ENCODE data around the gene GLIS2. TPM values are rescaled to one million over a fixed set of nuclear protein-coding genes. Genes with fewer than 3 reads are reported as not detected.

The GLIS2 gene
- total and polyA plus RNA-seq, 2 of the 4 experiments (the other 2 are of a cell fraction) = 0.36 to 8.4 TPM

DNA sequence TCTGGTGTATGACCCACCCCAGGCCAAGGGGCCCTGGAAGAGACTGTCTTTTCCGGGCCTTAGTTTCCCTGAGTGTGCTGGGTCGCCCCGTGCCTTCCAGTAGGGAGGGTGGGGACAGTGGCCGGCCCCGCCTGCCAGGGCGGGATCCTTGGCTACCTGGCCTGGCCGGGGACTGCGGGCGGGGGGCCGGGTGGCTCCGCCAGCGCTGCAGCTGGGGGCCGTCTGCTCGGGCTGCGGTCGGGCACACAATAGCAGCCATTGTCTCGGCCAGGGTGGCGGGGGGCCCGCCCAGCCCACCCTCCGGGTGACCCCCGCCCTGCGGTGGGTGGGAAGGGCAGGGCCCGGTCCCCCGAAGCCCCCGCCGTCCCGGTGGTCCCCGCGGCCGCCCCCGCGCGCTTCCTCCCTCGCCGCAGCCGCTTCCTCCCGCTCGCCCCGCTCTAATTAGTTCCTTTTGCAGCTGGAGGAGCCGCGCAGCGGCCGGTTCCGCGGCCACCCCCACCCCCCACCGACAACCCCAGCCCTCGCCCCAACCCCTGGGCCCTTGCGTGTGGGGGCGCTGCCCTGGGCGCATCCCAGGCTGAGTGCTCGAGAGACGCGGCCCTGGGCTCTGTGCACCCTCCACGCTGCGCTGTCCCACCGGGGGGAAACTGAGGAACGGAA is 11.6 kb downstream of the GLIS2 start:
- Histone ChIP-seq H3K56ac (ENCODE audit: extremely low read depth, insufficient read depth, low read length) (no peak overlapping the region), H2BK20ac (ENCODE audit: low read depth, low read length) (no peak overlapping the region), H2AK5ac (ENCODE audit: low read depth, low read length) (peak overlapping the region; percentile 40; the same call in 1 of the 2 replicates), H3K9me1 (ENCODE audit: insufficient read depth, low read length) (peaks cover 16% of the 10 kb centered on the region), H4K5ac (ENCODE audit: low read depth, low read length) (peak overlapping the region; percentile 58; the same call in 1 of the 2 replicates), H3K14ac (replicated peaks; ENCODE audit: low read depth, low read length) (peak overlapping the region; percentile 82), H2AK9ac (replicated peaks; ENCODE audit: low read depth, low read length, poor library complexity) (peak overlapping the region; percentile 60), H4K20me1 (ENCODE audit: insufficient read depth, low read length) (peaks cover 76% of the 10 kb centered on the region), H3K18ac (ENCODE audit: low read depth, low read length) (peak overlapping the region; percentile 31; the same call in 1 of the 2 replicates), H2AFZ (replicated peaks; ENCODE audit: low read length, poor library complexity) (peak overlapping the region; percentile 85), H3K36me3 (ENCODE audit: control insufficient read depth, insufficient read depth, low read length) (peaks cover 5% of the 10 kb centered on the region), H3K4me1 (ENCODE audit: control insufficient read depth, insufficient read depth, low read length) (peaks cover 34% of the 10 kb centered on the region), H3K4me3 (ENCODE audit: insufficient read depth, low read depth, low read length) (peak overlapping the region; percentile 5; the same call in 1 of the 2 replicates), H3K27me3 (ENCODE audit: control insufficient read depth, insufficient read depth, low read length) (no peaks in the 10 kb centered on the region), H2BK5ac (ENCODE audit: low read depth, low read length, poor library complexity, severe bottlenecking) (peak overlapping the region; percentile 55), H2BK15ac (ENCODE audit: low read depth, low read length) (no peak overlapping the region; the same call in 2 of the 3 replicates), H4K8ac (ENCODE audit: low read depth in 2 of 2, low read length in 2 of 2) (peak overlapping the region in 1 of 2 experiments; percentile 74; a peak in 2 of 4 replicates), H3K23ac (ENCODE audit: low read depth, low read length) (peak overlapping the region; percentile 82), H2BK120ac (ENCODE audit: low read depth, low read length) (0 out of 2 replicates have a peak overlapping the region, but pooled peaks have one; percentile 85), H3K4ac (ENCODE audit: low read depth, low read length) (peak overlapping the region; percentile 72), H3K9ac (ENCODE audit: low read depth, low read length) (peak overlapping the region; percentile 31), H3K9me3 (ENCODE audit: control insufficient read depth, insufficient read depth, low read length) (no peaks in the 10 kb centered on the region), H3K4me2 (ENCODE audit: low read depth, low read length) (peak overlapping the region; percentile 77), H4K91ac (ENCODE audit: insufficient read depth, low read depth, low read length) (peak overlapping the region; percentile 70; the same call in 1 of the 2 replicates), H3K27ac (ENCODE audit: insufficient read depth, low read length) (peak overlapping the region; percentile 67), H3K79me1 (ENCODE audit: low read depth in 1 of 2, low read length in 2 of 2) (peaks cover 25 to 89% of the 10 kb centered on the region in 2 experiments)
- ChIA-PET POLR2A (ENCODE audit: unreplicated experiment) (interaction anchor here (0.5 kb wide), 1 partner anchor 1140 kb away, joined by 25 read pairs; no protein-coding TSS in a partner anchor), CTCF (interaction anchor here (0.9 to 2.3 kb wide), 3 partner anchors 17 to 74 kb away, joined by 3 to 11 read pairs (median 4); no protein-coding TSS in a partner anchor)
- in situ Hi-C loops (cut with MboI; ENCODE audit: low sequenced_read_pairs) = no loop called here
- TF ChIP-seq CEBPB (IDR thresholded peaks at IDR 0.05; ENCODE audit: low read depth, low read length) (no peak), FOS (IDR thresholded peaks at IDR 0.05; ENCODE audit: low read depth, low read length) (no peak), RFX5 (IDR thresholded peaks at IDR 0.05; ENCODE audit: low read depth, low read length) (no peak), CHD1 (IDR thresholded peaks at IDR 0.05; ENCODE audit: low read depth, low read length) (no peak), MAFK (IDR thresholded peaks at IDR 0.05; ENCODE audit: low read depth, low read length) (no peak), NFE2L2 (IDR thresholded peaks at IDR 0.05; ENCODE audit: low read depth, low read length) (no peak)
- 0% methylated on average over 7 of the region's 57 CpGs; no CpG with 5 or more reads in 1 of the 2 experiments for WGBS, 2 experiments (ENCODE audit: extremely low coverage in 2 of 2, insufficient read length in 1 of 2)
- ATAC-seq (ENCODE audit: low read depth) (peak; percentile 2), DNase-seq (no peak)
- intact Hi-C loops (cut with micrococcal nuclease) = loop anchor here (2.0 kb wide), 1 partner anchor 39 kb away; no protein-coding TSS in a partner anchor
- dilution Hi-C loops (cut with HindIII; ENCODE audit: low sequenced_read_pairs, unreplicated experiment) = no loop called here
- BruUV-seq (replicated peaks) = no TSS peak

Data from IMR-90 (cell line).